ENCODE results near the gene SLC38A9. TPM values are rescaled to one million over a fixed set of nuclear protein-coding genes. Genes with fewer than 3 reads are reported as not detected.

SLC38A9 gene
- polyA plus RNA-seq, 1 of the 3 experiments (the other 2 are of a cell fraction), result 6.9 TPM

DNA sequence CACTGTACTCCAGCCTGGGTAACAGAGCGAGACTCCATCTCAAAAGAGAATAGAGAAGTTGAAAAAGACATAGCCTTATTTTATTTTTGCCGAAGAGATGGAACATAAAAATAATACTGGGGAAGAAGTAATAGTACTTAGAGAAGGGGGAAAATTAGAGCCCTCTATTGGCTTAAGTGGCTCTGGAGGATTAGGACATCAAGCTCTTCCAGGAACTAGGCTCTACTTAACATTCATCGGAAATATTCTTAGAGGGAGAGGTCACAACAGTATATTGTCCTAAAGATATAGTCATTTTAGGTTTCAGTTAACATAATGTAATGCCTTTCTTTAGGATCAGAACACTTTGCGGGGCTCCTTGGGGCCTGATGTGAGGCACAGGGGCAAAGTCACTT is 91.4 kb downstream of the SLC38A9 start (continued):
- TF ChIP-seq, protein P1, sequence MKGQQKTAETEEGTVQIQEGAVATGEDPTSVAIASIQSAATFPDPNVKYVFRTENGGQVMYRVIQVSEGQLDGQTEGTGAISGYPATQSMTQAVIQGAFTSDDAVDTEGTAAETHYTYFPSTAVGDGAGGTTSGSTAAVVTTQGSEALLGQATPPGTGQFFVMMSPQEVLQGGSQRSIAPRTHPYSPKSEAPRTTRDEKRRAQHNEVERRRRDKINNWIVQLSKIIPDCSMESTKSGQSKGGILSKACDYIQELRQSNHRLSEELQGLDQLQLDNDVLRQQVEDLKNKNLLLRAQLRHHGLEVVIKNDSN (IDR thresholded peaks at IDR 0.05; ENCODE audit: borderline replicate concordance, low read depth), result no peak

DNA sequence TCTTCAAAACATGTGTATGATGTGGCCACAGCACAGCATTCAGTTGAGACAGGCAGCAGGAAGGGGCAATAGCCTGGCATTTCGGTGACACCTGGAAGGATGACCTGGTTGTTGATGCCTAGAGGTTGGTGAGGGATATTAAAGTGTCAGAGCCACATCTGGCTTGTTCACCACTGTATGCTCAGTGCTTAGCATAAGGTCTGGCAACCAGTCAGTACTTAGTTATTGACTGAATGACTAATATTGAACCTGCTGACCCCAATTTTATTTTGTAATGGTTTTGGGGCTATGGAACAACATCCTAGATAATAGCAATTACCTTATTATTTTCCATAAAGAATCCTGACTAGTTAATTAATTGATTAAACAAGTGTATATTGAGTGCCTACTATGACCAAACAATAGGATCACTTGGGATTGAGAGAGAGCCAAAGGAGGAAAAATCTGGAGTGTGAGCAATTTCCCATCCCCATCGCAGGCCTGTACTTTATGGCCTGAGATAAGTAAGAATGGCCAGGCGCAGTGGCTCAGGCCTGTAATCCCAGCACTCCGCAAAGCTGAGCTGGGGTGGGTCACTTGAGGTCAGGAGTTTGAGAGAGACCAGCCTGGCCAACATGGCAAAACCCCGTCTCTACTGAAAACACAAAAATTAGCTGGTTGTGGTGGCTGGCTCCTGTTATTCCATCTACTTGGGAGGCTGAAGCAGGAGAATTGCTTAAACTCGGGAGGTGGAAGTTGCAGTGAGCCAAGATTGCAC is 91.9 kb downstream of the SLC38A9 start:
- no peak overlapping the region for H3K4me2 ChIP-seq
- no peaks in the 10 kb centered on the region for H3K79me2 ChIP-seq (ENCODE audit: insufficient read depth)
- TF ChIP-seq SMC3 (IDR thresholded peaks at IDR 0.05; ENCODE audit: low read depth, low read length), result no peak
- H3K36me3 ChIP-seq (replicated peaks in 1 of 2; ENCODE audit: control insufficient read depth in 1 of 2, insufficient read depth in 2 of 2, low read length in 1 of 2), result no peaks in the 10 kb centered on the region
- H3K4me1 ChIP-seq (ENCODE audit: control insufficient read depth in 1 of 2, insufficient read depth in 2 of 2, low read depth in 1 of 2, low read length in 1 of 2), result no peaks in the 10 kb centered on the region; a peak in 1 of 4 replicates
- ChIA-PET POLR2A (no interaction called here), CTCF (no interaction called here)
- no peaks in the 10 kb centered on the region for H3K27me3 ChIP-seq (ENCODE audit: insufficient read depth)
- no peak overlapping the region for H3K27ac ChIP-seq (ENCODE audit: low read depth in 2 of 2, low read length in 1 of 2)
- H3K9ac ChIP-seq, result no peak overlapping the region
- no peak overlapping the region for H2AFZ ChIP-seq (ENCODE audit: low read depth)
- H4K20me1 ChIP-seq (ENCODE audit: insufficient read depth), result no peaks in the 10 kb centered on the region
- H3F3A ChIP-seq (replicated peaks; ENCODE audit: insufficient read depth), result peaks cover 10% of the 10 kb centered on the region
- no peaks in the 10 kb centered on the region for H3K9me3 ChIP-seq
- DNase-seq, result no peak
- 94% methylated on average over 6 of the region's 6 CpGs for WGBS (ENCODE audit: low lambda C conversion rate)
- H3K4me3 ChIP-seq (ENCODE audit: low read depth in 2 of 2, low read length in 1 of 2), result no peak overlapping the region
- no peaks in the 10 kb centered on the region for H3K9me2 ChIP-seq

DNA sequence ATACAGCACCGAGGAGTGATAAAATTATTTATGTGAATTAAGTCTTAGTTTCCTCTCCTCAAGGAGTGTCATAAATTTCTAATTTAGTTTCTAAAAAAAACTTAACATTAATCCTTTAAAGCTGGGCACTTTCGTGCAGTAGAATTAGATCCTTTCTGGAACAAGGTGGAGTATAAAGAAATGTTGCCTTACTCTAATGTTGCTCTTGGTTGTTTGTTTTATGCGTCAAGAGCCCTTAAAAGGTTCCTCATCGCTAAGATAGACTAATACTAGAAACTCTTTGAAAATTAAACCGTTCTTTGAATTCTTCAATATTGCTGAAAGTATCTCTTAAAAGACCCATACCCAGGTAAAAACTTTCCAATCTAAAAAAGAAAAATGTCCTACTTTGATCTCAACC is 93.8 kb downstream of the SLC38A9 start:
- Histone ChIP-seq H3K9me3 (no peaks in the 10 kb centered on the region), H3K27me3 (ENCODE audit: insufficient read depth) (no peaks in the 10 kb centered on the region), H3K4me3 (ENCODE audit: low read depth in 2 of 2, low read length in 1 of 2) (no peak overlapping the region), H3K4me1 (ENCODE audit: control insufficient read depth in 1 of 2, insufficient read depth in 2 of 2, low read depth in 1 of 2, low read length in 1 of 2) (no peaks in the 10 kb centered on the region), H3K9ac (no peak overlapping the region), H4K20me1 (ENCODE audit: insufficient read depth) (no peaks in the 10 kb centered on the region), H3K79me2 (ENCODE audit: insufficient read depth) (no peaks in the 10 kb centered on the region), H2AFZ (ENCODE audit: low read depth) (no peak overlapping the region), H3K36me3 (replicated peaks in 1 of 2; ENCODE audit: control insufficient read depth in 1 of 2, insufficient read depth in 2 of 2, low read length in 1 of 2) (no peaks in the 10 kb centered on the region), H3K27ac (ENCODE audit: low read depth in 2 of 2, low read length in 1 of 2) (no peak overlapping the region), H3K4me2 (no peak overlapping the region), H3F3A (replicated peaks; ENCODE audit: insufficient read depth) (peaks cover 10% of the 10 kb centered on the region), H3K9me2 (no peaks in the 10 kb centered on the region)
- ChIA-PET CTCF (interaction anchor here (0.6 kb wide), 2 partner anchors 69 to 149 kb away, joined by 3 read pairs; no protein-coding TSS in a partner anchor), POLR2A (no interaction called here)
- DNase-seq, result no peak
- 87% methylated on average over 5 of the region's 5 CpGs for WGBS (ENCODE audit: low lambda C conversion rate)
- TF ChIP-seq ELF1 (IDR thresholded peaks at IDR 0.05), result no peak
- no peak for TF ChIP-seq FOXM1 (IDR thresholded peaks at IDR 0.05; ENCODE audit: low read depth)
- no peak for TF ChIP-seq NFIC (IDR thresholded peaks at IDR 0.05; ENCODE audit: borderline replicate concordance)
- TF ChIP-seq RCOR1 (IDR thresholded peaks at IDR 0.05; ENCODE audit: low read length), result no peak
- TF ChIP-seq, protein P2, sequence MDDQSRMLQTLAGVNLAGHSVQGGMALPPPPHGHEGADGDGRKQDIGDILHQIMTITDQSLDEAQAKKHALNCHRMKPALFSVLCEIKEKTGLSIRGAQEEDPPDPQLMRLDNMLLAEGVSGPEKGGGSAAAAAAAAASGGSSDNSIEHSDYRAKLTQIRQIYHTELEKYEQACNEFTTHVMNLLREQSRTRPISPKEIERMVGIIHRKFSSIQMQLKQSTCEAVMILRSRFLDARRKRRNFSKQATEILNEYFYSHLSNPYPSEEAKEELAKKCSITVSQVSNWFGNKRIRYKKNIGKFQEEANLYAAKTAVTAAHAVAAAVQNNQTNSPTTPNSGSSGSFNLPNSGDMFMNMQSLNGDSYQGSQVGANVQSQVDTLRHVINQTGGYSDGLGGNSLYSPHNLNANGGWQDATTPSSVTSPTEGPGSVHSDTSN (IDR thresholded peaks at IDR 0.05), result no peak
- no peak for TF ChIP-seq FOSL2 (IDR thresholded peaks at IDR 0.05; ENCODE audit: borderline replicate concordance, low read depth)
- TF ChIP-seq, protein P3, sequence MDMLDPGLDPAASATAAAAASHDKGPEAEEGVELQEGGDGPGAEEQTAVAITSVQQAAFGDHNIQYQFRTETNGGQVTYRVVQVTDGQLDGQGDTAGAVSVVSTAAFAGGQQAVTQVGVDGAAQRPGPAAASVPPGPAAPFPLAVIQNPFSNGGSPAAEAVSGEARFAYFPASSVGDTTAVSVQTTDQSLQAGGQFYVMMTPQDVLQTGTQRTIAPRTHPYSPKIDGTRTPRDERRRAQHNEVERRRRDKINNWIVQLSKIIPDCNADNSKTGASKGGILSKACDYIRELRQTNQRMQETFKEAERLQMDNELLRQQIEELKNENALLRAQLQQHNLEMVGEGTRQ (IDR thresholded peaks at IDR 0.05; ENCODE audit: borderline replicate concordance, low read depth, low read length), result no peak
- no peak for TF ChIP-seq CHD2 (IDR thresholded peaks at IDR 0.05; ENCODE audit: low read length, partially characterized antibody)
- no peak for TF ChIP-seq SIN3A (IDR thresholded peaks at IDR 0.05; ENCODE audit: borderline replicate concordance, low read depth, low read length)
- no peak for TF ChIP-seq FOXJ3 (CRISPR knock-in tag; IDR thresholded peaks at IDR 0.05)
- no peak for TF ChIP-seq EP300 (IDR thresholded peaks at IDR 0.05; ENCODE audit: borderline replicate concordance in 1 of 2, low read depth in 1 of 2, low read length in 1 of 2)
- TF ChIP-seq TCF12 (IDR thresholded peaks at IDR 0.05), result no peak
- TF ChIP-seq, protein P4, sequence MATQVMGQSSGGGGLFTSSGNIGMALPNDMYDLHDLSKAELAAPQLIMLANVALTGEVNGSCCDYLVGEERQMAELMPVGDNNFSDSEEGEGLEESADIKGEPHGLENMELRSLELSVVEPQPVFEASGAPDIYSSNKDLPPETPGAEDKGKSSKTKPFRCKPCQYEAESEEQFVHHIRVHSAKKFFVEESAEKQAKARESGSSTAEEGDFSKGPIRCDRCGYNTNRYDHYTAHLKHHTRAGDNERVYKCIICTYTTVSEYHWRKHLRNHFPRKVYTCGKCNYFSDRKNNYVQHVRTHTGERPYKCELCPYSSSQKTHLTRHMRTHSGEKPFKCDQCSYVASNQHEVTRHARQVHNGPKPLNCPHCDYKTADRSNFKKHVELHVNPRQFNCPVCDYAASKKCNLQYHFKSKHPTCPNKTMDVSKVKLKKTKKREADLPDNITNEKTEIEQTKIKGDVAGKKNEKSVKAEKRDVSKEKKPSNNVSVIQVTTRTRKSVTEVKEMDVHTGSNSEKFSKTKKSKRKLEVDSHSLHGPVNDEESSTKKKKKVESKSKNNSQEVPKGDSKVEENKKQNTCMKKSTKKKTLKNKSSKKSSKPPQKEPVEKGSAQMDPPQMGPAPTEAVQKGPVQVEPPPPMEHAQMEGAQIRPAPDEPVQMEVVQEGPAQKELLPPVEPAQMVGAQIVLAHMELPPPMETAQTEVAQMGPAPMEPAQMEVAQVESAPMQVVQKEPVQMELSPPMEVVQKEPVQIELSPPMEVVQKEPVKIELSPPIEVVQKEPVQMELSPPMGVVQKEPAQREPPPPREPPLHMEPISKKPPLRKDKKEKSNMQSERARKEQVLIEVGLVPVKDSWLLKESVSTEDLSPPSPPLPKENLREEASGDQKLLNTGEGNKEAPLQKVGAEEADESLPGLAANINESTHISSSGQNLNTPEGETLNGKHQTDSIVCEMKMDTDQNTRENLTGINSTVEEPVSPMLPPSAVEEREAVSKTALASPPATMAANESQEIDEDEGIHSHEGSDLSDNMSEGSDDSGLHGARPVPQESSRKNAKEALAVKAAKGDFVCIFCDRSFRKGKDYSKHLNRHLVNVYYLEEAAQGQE (IDR thresholded peaks at IDR 0.05; ENCODE audit: low read depth, low read length), result no peak
- TF ChIP-seq, protein P5, sequence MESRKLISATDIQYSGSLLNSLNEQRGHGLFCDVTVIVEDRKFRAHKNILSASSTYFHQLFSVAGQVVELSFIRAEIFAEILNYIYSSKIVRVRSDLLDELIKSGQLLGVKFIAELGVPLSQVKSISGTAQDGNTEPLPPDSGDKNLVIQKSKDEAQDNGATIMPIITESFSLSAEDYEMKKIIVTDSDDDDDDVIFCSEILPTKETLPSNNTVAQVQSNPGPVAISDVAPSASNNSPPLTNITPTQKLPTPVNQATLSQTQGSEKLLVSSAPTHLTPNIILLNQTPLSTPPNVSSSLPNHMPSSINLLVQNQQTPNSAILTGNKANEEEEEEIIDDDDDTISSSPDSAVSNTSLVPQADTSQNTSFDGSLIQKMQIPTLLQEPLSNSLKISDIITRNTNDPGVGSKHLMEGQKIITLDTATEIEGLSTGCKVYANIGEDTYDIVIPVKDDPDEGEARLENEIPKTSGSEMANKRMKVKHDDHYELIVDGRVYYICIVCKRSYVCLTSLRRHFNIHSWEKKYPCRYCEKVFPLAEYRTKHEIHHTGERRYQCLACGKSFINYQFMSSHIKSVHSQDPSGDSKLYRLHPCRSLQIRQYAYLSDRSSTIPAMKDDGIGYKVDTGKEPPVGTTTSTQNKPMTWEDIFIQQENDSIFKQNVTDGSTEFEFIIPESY (IDR thresholded peaks at IDR 0.05; ENCODE audit: borderline replicate concordance, low read depth), result no peak
- TF ChIP-seq MXI1 (IDR thresholded peaks at IDR 0.05; ENCODE audit: low read depth, low read length), result no peak
